8988T (cell line): Measurements from ENCODE around the gene ATP9B.

Source experiments
- DNase-seq: peaks from one replicate; pipeline ENCODE4 v3.0.0; 2011

Gene ATP9B

DNA sequence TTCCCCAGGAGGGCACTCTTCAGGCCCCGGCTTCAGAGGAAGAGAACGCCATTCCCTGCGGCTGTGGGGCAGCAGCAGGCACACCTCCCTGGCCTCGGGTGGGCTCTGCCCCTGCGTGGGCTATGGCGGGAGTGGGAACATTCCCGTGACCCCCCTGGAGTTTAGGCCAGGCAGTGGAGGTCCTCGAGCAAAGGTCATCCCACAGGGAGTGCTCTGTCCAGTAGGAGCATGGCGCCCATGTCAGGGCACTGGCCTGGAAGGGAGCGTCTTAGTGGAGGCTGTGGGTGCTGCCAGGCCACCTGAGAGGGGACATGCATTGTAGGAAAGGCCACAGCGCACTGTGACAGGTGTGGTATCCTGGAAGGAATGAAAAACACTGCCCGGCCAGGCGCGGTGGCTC lies 317.4 kb downstream of the ATP9B start:
- no peak for DNase-seq

DNA sequence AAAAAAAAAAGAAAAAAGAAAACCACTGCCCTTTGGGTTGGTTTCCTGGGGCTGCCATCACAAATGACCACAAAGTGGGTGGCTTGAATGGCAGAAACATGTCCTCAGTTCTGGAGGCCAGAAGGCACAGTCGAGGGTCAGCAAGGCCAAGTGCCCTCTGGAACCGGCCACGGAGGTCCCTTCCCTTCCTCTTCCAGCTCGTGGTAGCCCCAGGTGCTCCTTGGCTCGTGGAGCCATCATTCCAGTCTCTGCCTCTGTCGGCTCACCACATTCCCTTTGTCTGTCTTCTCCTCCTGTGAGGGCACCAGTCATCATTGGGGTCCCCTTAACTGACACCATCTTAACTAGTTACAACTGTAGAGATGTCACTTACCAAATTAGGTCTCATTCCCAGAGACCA lies 318.0 kb downstream of the ATP9B start:
- DNase-seq: no peak

DNA sequence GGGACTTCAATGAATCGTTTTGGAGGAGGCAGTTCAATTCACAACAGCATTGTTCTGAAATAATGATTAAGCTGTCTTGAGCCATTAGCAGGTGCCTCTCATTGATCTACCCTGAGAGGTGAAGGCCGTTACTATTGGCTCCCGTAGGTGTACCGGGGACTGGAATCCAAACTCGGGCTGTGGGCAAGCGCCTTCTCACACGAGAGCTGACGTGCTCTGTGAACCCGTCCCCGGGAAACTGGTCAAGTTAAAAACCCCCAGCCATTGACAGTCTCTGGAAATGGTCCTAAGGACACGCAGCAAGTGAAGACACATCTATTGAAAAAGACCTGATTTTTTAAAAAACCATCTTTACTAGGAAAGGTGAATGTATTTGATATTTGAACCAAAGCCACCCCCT lies 318.4 kb downstream of the ATP9B start:
- no peak for DNase-seq

DNA sequence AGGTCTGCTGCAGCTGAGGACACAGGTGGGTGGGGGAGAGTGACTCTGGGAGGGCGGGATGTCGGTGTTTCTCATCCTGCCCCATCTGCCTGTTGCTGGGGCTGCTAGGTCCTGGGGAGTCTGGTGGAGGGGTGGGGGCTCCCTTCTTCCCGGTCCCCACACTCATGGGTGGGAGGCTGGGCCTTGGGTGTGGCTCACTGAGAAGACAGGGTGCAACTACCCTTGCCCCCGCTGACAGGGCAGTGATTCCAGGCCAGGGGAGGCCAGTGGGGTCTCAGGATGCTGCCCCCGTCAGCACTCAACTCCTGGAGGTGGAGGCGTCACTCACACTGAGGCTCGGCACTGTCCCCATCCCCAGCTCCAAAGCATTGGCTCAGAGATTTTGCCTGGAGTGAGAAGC lies 318.8 kb downstream of the ATP9B start:
- no peak for DNase-seq

DNA sequence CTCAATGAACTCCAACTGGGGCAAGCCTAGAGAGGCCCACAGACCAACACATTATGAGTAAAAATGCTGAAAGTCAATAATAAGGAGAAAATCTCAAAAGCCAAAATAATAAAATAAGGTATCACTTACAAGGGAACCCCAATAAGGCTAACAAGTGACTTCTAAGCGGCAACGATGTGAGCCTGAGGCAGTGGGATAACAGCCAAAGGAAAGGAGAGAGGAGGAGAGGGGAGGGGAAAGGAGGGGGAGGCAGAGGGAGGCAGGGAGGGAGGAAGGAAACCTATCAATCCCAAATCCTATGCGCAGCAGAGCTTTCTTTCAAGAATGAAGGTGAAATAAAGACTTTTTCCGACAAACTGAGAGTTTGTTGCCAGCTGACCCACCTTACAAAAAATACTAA lies 320.5 kb downstream of the ATP9B start:
- no peak for DNase-seq

DNA sequence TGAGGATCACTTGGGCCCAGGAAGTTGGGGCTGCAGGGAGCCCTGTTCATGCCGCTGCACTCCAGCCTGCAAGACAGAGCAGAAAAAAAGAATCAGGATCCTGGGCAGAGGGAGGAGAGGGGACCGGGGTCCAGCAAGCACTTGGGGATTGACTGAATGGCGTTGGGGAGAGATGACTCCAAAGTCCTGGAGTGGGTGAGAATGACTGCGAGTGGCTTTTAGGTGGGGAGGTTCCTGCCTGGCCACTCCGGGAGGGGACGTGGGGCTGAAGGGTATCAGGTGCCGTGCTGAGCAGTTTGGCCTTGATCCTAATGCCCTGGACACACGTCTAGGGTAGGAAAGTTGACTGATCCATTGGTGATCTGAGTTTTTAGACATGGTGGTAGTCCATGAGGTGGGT lies 323.0 kb downstream of the ATP9B start:
- no peak for DNase-seq

DNA sequence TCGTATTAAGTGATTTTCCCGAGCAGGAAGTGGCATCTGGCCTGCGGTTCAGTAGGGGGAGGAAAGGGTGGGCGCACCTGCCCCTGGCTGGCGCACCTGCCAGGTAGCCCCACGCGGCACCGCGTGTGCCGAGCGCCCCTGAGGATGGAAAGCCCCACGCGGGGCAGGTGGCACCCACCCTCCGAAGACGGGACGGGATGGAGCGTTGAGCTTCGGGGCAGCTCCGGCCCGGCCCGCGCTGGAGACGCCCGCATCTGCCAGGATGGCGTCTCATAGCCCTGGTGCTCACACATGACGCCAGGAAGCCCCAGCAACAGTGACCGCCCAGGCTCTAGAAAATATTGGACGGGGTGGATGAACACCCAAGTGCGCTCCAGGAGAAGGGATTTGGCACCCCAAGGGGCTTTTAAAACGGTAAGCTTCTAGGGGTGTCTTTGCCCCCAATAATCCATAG lies 324.0 kb downstream of the ATP9B start:
- no peak for DNase-seq

DNA sequence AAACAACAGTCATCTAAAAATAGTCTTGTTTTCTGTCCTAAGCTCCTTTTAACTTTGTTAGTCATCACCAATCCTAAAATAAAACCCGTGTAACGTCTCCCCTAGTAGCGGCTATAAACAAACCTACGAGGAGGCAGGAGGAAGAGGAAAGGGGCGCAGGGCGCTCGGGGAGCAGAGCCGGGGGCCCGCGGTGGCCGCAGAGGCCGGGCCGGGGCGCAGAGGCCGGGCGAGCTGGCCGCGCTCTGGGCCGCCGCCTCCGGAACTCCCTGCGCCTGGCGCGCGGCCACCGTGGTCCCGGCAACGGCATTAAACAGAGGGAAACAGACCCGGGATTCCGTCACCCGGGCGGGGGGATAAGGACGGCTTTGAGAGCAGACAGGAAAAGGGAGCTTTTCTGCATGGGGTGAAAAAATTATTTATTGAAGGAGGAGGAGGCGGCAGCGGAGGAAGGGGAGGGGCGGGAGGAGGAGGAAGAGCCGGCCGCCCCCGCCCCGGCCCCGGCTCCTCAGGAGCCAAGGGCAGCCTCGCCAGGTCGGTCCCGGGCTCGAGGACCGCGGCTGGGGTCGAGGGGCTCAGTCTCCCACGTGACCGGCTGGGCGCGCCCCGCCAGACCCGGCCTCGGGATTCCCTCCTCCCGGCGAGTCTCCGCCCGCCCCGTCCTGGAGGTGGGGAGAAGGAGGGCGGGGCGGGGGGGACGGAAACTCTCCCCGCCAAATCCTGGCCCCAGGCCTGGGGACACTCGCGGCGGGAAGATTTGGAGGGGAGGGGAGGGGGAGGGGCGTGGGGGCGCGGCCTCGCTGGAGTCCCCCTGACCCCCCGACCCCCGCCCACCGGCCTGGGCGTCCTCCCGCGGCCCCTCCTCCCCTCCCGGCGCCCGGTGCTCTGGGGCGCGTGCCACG lies 324.7 kb downstream of the ATP9B start:
- peak; percentile 61 for DNase-seq

DNA sequence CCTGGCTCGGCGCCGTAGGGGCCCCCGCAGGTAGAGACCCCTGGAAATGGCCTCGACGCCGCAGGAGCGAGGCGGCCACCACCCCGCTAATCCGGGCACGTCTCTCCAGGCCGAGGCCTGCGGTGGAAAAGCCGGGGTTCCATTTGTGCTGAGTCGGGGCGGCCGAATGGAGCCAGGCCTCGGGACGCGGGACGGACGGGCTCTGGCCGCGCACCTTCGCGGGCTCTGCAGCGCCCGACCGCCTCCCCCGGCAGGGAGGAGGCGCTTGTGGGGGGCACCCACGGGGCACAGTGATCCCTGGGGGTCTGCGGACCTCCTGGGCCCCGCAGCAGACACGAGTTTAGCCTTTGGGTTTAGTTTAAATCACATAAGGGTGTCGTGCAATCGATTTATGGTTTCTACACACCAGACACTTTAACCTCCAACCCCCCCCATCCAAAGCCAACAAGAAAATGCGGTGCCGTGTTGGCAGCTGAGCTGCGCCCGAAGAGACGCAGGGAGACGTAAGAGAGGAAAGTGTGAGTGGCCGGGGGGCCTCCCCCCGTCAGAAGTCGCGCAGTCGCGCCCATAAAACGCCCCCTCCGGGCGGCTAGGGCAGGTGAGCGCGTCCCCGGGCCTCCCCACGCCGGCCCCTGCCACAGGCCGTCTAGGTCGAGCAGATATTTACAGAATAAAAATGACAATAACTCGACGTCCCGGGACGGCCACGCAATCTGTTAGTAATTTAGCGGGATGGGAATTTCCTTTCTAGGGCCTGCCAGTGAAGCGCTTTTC lies 325.5 kb downstream of the ATP9B start:
- DNase-seq: no peak

DNA sequence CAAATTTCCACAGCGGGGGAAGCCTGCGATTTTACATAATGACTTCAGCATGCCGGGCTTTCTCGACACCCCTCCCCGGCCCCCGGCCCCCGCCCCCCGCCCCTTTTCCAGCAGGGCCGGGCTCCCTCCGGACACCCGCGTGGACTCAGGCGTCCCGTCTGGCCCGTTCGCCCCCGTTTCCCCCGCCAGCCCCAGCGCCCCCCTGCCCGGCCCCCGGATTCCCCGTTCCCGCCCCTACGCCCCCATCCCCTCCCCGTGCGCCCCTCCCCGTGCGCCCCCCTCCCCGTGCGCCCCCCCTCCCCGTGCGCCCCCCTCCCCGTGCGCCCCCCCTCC lies 326.1 kb downstream of the ATP9B start:
- DNase-seq: no peak

DNA sequence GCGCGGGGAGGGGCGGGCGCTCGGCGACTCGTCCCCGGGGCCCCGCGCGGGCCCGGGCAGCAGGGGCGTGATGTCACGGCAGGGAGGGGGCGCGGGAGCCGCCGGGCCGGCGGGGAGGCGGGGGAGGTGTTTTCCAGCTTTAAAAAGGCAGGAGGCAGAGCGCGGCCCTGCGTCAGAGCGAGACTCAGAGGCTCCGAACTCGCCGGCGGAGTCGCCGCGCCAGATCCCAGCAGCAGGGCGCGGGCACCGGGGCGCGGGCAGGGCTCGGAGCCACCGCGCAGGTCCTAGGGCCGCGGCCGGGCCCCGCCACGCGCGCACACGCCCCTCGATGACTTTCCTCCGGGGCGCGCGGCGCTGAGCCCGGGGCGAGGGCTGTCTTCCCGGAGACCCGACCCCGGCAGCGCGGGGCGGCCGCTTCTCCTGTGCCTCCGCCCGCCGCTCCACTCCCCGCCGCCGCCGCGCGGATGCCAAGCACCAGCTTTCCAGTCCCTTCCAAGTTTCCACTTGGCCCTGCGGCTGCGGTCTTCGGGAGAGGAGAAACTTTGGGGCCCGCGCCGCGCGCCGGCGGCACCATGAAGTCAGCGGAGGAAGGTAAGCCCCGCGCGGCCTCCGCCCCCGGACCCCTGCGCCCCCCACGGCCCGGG lies 326.7 kb downstream of the ATP9B start, which contains the start of gene NFATC1:
TSS of gene NFATC1 (plus strand) at position 170 of the 644 bp plus-strand sequence. CDS start at position 465, 295 bp downstream.
- DNase-seq: peak; percentile 56

DNA sequence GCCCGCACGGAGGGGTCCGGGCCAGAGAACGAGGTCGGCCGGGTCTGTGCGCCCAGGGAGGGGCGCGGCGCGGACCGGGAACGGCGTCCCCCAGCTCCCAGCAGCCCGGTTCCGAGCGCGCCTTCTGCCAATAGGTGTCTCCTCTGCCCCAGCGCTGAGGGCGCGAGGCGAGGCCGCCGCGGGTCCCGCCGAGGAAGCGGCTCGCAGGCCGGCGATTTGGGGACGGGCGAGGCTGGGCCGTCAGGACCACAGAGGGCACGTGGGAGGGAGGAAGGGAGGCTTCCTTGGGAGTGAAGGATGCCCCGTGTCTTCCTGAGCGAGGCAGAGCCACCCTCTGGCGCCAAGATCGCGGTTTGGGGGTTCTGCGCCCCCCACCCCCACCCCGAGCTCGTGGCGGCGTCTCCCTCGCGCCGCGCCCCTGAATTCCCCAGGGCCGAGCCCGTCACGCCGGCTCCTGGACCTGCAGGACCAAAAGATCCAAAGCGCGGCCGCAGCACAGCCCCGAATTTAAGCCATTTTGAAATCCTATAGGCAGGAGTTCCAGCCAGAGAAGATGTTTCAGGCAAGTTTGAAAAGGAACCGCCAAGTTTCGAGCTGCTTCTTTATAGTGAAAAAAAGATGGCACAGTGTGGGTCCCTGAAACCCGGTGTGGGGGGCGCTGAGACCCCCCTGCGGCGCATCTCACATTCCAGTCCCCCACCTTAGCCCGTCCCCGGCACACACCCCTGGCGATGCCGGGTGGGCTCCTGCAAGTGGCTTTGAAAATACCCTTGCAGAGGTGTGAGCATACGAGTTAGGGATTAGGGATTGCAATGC lies 327.4 kb downstream of the ATP9B start:
- peak; percentile 67 for DNase-seq

DNA sequence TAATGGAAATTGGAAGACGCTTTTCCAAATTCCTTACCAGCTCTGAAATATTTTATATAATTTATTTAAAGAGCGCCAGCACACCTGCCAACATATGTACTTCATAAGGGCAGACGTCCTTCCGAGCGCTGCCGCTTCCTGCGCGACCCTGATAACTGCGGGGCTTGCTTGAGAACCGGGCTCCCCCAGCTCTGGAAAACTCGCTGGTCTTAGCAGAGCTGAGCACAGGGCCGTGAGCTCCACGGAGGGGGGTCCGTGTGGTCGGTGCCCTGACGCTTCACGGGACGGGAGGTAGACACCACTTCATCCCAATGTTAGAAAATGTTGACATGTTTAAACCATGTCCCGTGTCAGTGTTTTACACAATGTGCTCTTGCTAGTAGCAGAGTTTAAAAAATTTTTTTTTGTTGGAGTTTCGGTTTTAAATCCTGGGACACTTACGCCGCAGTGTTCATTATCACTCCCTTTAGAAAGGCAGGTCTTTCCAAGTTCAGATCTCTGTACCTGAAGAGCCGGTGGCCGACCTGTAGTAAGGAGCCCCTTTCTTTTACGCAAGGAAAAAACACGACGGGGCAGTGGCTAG lies 328.1 kb downstream of the ATP9B start:
- no peak for DNase-seq

DNA sequence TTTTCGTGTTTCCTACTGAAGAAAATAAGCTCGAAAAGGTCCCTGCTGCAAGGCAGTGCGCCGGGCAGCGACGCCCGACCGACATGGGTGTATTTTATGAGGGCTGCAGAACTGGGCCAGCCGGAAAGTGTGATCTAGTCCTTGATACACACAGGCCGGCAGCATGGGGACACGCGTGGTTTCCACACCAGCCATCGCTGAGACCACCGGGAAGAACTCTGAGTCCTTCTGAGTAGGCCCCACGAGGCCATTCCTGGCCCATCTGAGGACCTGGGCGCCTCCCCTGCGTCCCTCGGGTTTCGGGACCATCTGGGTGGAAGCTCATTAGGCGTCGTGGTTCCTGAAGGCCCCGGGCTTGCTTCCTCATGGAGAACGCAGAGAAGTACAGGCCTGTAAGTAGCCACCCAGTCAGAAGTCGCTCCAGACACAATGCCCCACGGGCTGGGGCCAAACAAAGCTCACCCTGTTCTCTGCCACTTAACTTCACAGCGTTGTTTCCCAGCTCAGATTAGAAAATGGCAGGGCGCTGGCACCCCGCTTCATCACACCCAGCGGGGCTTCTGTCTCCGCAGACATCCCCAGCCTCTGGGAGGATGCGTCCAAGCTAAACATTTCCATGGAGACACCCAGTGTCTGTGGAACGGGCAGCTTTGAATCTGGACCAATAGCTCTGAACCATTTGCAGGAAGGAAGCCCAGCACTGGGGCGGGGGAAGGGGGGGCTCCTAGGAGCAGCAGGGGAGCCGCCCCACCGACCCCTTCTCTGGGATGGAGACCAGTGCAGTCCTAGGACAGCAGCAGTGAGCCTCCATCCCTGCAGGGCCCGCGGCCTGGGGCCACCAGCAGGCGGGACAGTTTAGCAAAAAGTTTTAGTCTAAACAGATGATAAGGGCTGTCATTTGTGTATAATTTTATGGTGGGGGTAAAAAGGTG lies 328.9 kb downstream of the ATP9B start:
- DNase-seq: no peak

DNA sequence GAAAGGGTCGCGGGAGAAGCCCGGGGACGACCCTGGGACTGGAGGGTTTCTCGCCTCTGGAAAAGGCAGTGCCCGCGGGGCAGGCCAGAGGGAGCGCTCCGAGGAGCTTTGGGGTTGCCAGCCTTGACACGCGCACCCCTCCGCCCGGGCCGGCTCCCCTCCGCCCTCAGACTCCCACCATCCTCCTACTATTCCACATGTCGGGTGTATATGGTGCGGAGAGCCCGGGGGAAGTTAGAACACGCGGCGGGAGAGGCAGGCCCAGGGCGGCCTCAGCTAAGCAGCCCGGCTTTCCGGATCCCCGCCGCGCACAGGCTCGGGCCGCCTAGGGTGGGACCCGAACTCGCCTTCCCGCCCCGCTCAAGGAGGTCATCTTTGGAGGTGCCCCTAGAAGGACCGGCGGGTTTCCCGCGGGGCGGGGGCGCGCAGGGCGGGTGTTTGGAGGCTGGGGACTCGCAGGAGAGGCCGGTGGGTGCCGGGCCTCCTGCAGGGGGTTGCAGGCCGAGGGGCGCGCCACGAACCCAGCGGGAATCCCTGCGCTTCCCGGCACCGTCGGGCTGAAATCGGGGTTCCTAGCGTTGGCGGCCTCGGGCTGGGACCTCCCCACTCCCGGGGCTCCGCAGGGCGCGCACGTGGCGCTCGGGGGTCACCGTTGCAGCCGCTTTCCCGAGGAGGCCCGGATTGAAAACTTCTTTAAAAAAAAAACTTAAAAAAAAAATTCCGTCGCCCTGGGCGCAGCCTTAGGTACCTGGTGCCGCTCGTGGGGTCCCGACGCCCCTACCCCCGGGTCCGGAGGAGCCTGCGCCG lies 330.3 kb downstream of the ATP9B start:
- no peak for DNase-seq

DNA sequence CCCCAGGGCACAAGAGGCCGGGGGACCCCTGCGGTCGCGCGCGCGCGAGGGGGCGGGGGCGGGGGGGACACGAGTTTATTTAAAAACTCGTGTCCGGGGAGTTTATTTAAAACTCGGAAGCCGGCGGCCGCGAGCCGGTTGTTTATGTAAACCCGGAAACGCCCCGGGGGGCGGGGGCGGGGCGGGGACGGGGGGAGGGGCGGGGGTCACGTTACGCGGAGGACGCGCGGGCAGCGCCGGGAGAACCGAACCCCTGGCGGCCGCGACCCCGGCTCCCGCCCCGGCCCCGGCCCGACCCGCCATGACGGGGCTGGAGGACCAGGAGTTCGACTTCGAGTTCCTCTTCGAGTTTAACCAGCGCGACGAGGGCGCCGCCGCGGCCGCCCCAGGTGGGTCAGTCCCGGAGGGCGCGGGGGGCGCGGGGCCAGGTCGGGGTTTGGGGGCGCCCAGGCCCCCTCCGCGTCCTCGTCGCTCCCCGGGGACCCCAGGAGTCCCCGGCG lies 330.9 kb downstream of the ATP9B start:
- DNase-seq: peak; percentile 50

DNA sequence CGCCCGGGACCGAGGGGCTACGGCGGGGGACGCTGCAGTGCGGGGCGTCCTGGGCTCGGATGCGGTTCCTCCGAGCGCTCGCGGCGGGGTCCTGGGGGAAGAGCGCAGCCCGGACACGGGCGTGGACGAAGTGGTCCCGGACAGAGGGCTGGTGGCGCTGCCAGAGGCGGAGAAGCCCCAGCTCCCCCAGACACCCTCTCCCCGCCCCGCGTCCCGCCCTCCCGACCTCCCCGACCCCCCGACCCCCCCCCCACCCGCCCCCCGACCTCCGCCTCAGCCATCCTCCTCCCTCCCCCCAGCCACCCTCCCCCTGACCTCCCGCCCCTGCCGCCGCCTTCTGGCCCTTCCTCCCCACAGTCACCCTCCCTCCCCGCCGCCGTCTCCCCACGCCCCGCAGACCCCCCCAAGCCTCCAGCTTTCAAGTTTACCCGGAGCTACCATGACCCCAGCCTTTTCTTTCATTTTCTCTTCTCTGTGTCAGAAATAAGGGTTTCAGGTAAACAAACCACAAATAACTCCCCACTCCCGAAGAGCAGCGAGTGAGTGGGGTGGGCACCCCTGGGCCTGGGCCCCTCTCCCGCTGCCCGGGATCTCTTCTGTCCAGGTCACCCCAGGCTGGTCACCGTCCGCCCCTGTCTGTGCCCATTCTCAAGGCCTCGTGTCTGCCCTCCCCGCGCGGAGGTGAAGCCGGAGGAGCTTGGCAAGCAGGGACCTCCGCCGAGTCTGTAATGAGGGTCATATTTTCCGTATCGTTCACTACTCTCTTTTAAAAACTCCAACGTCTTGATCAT lies 331.6 kb downstream of the ATP9B start:
- no peak for DNase-seq

DNA sequence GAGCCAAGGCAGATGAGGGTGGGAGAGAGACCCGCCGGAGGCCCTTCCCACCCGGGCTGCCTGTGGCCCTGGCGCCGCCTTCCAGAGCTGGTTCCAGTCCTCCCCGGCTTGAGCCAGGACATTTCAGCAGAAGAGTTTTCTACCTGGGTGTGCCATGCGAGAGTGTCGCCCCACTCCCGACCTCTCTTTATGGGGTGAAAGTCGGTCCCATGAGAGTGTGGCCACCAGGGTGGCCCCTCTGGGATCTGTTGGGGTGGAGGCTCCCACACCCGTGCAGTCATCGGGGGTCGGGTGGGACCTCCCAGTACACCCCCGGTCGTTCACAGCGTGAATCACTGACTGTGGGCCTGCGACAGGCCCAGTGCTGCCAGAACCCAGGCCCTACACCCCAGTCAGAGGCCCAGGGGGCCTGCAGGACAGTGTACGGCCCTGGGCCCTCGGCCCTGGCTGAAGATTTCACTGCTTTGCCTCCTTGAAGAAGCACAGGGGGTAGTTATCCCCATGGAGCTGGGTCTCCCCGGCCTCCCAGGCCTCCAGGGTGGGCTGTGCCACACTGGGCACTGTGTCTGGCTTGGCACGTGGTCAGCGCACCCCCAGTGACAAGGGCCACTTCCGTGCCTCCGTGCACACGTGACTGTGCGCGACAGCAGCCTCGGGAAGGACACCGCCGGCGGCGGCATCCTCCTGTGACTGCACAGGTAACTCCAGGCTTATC lies 332.5 kb downstream of the ATP9B start:
- no peak for DNase-seq

DNA sequence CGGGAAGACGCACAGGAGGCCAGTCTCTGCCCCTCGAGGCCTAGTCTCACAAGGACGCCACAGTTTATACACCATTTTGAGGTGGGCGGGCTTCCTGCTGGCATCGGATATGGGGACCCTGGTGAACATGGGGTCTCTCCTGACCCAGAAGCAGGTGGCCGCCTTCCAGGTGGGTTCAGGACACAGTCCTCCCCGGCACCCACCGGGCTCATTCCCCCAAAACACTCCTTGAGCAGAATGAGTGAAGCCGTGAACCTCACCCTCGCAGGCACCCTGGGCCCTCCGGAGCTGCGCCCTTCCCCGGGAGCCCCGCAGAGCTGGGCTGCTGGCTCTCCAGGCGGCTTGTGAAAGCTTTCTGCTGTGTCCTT lies 333.0 kb downstream of the ATP9B start:
- no peak for DNase-seq
